Effector CD4-positive, alpha-beta T cell (primary cell): ENCODE results near the gene LRRC37A3.
A peak's percentile ranks its signal among the peaks of the same experiment; 100 is the strongest.
"Not testable (repeated sequence)": the region's sequence is repeated elsewhere in the genome, so short reads cannot be mapped to it uniquely, and the experiment has no call there.

Experiments used
- DNase-seq: peaks from one replicate; pipeline ENCODE4 v3.0.0-alpha.2; 2020

The LRRC37A3 gene

DNA sequence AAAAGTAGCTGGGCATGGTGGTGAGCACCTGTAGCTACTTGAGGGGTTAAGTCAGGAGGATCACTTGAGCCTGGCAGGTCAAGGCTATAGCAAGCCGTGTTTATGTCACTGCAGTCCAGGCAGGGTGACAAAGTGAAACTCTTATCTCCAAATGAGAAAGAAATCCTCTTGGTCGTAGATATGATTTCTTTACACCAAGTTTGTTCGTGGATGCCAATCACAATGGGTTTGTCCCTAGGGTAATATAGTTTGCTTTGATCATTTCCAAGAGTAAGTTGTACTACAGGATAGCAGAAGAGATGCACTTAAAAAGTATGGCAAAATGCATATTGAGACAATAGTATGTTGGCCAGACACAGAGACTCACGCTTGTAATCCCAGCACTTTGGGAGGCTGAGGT, 6.0 kb upstream of the LRRC37A3 start:
- not testable (repeated sequence) for DNase-seq

DNA sequence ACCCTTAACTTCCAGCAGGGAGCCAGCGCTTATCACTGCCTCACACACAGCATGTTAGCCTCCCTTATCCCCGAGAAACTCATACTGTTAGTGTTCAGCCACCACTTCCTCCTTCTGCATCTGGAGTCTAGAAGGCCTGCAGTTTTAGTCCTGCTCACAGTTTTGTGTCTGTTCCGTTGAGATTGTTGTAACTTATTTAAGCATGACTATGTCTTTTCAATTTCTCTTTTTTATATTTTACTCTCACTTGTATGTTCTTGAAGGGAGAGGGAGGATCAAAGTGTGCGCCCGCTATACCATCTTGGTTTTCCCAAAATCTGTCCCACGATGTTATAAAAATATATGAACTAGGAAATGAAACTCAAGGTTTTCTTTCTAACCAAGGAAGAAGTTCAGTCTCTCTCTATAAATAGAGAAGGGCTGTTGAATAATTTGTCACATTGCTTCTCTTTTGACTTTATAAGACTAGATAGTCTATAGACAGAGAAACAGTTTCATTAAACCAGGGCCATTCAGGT, 3.8 kb upstream of the LRRC37A3 start:
- DNase-seq: not testable (repeated sequence)

DNA sequence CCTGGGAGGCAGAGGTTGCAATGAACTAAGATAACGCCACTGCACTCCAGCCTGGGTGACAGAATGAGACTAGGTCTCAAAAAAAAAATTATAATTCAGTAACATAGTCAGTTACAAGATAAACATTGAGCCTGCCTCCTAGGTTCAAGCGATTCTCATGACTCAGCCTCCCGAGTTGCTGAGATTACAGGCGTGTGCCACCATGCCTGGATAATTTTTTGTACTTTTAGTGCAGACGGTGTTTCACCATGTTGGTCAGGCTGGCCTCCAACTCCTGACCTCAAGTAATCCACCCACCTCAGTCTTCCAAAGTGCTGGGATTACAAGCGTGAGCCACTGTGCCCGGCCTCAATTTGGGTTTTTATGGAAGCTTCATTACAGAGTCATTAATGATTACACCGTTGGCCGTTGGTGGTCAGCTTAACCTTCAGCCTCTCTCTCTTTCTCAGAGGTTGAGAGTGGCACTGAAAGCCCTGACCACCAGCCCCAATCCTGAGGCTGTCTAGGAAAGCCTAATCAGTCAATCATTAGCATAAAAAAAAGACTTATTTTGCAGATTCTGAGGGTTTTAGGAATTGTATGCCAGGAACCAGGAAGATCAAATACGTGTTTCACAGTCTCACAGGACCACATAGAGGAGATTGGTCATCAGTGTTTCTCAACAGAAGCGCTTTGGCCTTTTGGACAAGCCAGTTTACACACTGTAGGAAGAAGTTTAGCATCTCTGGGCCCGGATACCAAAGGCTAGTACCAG, 1.3 kb upstream of the LRRC37A3 start:
- no peak for DNase-seq

DNA sequence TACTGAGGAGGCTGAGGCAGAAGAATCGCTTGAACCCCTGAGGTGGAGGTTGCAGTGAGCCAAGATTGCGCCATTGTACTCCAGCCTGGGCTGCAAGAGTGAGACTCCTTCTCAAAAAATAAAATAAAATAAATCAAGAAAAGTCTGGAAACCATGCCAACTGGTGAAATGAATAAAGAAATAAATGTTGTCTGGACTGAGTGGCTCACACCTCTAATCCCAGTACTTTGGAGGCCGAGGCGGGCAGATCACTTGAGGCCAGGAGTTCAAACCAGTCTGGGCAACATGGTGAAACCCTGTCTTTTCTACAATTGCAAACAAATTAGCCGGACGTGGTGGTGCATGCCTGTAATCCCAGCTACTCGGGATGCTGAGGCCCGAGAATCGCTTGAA, 744 bp upstream of the LRRC37A3 start:
- no peak for DNase-seq

DNA sequence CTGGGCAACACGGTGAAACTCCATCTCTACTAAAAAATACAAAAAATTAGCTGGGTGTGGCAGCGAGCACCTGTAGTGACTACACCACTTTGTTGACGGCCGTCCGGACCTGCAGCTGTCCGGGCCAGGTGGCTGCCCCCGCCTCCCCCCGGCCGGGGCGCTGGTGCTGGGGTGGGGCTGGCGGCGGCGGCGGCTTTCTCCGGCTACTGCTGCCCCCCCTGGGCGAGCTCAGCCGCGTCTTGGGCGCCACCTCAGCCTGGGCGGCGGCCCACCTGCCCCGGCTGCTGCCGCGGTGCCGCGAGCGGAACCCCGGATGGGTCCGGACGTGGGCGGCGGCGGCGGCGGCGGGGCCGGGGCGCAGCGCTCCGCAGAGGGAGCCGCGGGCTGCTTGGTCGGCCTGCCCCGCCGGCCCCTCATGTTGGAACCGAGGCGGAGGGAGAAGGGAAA, 413 bp downstream of the LRRC37A3 start:
- not testable (repeated sequence) for DNase-seq

DNA sequence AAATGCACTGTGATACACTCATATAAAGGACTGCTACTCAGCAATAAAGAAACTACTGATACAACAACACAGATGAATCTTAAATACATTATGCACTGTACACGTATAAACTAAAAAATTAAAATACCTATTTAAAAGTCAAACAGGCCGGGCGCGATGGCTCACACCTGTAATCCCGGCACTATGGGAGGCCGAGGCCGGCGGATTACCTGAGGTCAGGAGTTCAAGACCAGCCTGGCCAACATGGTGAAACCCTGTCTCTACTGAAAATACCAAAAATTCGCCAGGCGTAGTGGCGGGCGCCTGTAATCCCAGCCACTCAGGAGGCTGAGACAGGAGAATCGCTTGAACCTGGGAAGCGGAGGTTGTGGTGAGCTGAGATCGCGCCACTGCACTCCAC, 1.7 kb downstream of the LRRC37A3 start:
- not testable (repeated sequence) for DNase-seq

DNA sequence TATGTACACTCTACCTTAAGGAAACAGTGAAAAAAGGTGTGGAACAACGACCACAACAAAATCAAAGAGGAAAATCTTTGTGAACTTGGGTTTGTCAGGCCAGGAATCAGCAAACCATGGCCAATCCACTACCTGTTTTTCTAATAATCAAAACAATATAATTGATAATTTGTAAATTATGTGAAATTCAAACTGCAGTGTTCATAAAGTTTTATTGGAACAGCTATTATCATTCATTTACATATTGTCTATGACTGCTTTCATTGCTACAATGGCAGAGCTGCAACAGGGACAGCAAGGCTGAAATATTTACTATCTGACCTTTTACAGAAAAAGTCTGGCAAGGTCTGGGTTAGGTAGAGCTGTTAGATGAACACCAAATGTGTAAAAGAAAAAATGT, 4.0 kb downstream of the LRRC37A3 start:
- DNase-seq: not testable (repeated sequence)

DNA sequence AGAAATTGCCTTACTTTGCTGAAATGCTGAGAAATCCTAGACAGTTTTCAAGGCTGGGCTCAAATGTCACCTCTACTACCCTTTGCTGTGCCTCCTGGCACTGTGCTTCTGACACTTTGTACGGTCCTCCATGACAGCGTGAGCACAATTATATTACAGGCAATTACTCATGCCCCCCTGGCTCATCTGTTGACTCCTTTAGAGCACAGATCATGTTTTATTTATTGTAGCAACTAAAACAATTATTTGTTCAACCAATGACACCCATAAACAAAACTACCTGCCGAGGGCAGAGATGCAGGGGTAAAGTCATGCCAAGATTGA, 9.1 kb downstream of the LRRC37A3 start:
- not testable (repeated sequence) for DNase-seq

DNA sequence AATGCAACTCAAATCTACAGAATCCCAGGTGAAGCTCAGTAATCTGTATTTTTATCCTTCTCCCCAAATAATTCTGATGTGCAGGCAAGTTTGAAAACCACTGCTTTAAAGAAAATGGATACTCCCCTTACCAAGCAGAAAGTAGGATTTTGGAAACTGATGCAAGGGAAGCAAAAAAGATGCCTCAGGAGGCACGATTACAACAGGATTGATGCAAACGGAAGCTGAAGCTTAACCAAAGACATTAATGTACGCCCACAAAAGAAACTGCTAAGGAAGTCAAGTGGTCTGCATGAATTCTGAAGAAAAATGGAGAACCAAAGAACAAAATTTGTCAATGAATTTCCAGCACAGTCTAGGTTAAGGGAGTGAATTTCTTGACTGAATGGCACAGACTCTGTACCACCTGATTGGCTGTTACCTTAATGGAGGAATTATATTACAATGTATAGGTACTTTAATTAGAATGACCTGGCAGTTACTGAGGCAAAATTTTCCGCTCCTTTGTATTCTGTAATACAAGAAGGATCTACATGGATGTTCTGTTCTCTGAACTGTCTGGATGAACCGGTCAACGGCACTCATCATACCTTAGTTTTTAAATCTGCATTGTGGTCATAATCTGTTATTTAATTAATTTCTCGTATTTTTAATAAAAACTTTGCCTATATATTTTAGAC, 9.6 kb downstream of the LRRC37A3 start:
- not testable (repeated sequence) for DNase-seq

DNA sequence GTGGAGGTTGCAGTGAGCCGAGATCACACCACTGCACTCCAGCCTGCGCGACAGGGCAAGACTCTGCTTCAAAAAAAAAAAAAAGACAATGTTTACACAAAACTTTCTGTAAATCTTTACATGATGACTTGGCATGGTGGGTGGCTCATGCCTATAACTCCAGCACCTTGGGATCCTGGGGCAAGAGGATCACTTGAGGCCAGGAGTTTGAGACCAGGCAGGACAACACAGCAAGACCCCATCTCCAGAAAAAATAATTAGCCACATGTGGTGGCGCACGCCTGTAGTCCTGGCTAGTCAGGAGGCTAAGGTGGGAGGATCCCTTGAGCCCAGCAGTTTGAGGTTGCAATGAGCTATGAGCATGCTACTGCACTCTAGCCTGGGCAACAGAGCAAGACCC, 15.2 kb downstream of the LRRC37A3 start:
- not testable (repeated sequence) for DNase-seq

DNA sequence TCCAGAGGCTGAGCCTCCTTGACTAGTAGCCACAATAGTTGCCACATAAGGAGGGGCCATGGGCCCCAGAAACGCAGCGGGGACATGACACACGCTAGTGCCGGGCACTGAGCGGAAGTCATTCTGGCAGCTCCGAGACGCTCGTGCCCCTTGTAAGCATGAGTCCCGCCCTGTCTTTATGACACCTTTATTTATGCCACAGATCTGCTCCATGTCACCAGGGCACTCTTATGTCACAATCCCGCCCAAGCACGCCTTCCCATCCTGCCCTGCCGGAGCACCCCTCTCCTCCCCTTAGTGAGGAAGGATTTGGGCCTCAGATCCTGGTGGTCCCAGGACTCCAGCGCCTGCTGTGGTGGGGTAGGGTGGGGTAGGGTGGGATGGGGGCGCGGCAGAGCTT, 22.1 kb downstream of the LRRC37A3 start:
- not testable (repeated sequence) for DNase-seq

DNA sequence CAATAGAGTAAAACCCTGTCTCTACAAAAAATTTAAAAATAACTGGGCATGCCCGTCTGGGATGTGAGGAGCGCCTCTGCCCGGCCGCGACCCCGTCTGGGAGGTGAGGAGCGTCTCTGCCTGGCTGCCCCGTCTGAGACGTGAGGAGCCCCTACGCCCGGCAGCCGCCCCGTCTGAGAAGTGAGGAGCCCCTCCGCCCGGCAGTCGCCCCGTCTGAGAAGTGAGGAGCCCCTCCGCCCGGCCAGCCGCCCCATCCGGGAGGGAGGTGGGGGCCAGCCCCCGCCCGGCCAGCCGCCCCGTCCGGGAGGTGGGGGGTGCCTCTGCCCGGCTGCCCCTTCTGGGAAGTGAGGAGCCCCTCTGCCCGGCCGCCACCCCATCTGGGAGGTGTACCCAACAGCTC, 45.1 kb downstream of the LRRC37A3 start:
- not testable (repeated sequence) for DNase-seq

DNA sequence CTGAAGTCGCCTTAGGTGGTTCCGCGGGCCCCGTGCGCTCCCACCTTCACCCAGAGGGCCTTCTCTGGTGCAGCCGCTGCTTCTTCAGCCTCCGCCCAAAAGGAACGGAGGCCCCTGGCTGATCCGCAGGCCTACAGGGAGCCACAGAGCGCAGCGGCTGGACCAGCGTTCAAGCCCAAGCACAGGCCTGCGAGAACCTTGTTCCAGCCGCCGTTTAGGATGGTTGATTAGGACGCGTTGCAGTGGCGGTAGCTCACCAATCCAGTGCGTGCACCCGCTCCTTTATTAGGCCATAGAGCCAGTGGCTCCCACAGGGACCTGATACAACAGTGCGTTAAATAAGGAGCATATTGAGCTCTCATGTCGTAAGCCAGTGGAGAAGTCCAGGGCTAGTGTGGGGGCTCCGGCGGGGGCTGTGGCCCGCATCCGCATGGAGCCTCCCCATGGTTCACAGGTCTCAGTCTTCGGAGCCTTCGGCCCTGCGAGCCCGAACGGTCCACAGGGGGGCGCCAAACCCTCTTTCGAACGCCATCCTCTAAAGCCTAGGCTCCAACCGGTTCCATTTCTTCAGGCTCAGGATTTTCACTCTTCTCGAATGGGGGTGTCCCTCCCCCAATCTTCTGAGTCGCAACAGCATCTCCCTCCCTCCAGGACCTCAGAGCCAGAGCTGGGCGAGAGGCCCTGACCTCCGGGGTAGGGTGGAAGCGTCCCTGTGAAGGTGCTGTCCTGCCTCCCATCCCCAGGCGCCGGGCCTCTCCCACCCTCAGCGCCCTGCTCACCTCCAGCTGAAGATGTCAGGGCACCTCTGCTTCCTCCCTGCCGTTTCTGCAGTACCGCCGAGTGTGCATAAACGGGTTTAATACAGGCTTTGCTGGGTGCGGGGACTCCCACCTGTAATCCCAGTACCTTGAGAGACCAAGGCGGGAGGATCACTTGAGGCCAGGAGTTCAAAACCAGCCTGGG, 71.5 kb downstream of the LRRC37A3 start:
- DNase-seq: peak; percentile 69

DNA sequence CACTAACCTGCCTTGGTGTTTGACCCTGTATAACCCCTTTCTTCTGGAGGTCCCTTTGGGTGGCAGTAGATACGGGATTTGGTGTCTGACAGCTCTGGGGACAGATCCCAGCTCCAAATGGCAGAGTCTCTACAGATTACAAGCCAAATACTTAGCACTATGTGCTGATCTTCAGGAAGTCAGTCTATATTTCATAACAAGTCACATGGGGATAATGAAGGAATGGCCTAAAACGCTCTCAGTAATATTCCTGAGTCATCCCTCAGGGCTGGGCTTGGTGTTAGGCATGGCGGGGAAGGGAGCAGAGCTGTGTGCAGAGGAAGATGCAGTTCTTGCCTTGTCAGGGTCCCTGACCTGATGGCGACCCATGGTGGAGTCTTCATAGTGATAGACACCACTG, 72.4 kb downstream of the LRRC37A3 start:
- DNase-seq: not testable (repeated sequence)

DNA sequence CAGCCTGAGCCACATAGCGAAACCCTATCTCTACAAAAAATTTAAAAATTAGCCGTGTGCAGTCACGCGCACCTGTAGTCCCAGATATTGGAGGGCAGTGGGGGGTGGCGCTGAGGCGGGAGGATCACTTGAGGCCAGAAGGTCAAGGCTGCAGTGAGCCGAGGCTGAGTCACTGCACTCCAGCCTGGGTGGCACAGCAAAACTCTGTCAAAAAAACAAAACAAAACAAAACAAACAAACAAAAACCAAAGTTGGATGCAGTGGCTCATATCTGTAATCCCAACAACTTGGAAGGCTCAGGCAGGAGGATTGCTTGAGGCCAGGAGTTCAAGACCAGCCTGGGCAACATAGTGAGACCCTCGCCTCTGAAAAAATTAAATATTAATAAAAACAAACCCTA, 75.4 kb downstream of the LRRC37A3 start:
- not testable (repeated sequence) for DNase-seq

DNA sequence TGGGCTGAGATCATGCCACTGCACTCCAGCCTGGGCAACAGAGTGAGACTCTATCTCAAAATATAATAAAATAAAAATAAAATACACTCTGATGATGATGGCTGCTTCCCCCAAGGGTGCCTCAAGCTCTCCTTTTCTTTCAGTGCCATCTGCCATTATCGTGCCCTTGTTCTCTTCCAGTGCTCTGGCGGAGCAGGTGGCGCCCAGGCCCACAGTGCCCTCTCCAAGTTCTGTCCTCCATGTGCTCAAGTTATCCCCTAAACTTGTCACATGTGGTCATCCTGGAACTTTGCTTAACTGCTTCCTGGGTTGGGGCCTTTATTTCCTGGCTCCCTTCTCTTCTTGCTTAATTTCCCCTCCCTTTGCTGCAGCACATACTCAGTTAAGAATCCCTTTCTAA, 76.4 kb downstream of the LRRC37A3 start:
- DNase-seq: not testable (repeated sequence)

DNA sequence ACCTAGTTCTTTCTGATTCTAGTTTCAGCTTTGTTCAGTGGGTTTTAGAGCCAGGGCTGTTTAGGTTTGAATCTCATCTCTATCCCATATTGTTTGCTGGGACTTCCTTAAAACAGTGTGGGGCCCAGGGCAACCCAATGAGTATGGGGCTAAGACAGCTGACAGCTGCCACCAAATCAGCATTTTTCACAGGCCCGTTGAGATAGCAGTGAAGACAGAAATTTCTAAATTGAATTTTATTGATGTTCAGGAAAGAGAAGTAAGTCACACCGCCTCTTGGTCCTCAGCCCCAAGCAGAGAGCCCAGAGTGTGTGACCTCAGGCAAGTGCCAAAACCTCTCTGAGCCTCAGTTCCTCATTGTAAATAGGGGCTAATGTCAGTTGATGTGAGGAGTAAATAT, 78.3 kb downstream of the LRRC37A3 start:
- DNase-seq: not testable (repeated sequence)

DNA sequence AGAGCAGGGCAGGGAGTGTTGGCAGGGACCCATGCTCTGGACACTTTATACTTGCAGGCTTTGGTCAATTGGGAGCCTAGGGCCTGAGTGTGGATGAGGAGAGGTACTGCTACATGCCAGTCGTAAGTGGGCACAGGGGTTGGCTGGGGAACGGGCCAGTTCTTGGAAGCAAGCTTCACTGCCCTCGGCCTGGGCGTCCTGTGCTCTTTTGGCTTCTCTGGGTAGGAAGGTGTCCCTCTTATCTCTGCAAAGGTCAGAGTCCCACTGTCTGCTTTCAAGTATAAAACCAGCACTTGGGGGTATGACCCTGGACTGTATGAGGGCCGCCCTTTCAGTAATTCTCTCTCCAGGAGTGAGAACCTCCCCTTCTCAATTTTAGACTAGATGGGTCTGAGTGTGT, 80.8 kb downstream of the LRRC37A3 start:
- DNase-seq: not testable (repeated sequence)

DNA sequence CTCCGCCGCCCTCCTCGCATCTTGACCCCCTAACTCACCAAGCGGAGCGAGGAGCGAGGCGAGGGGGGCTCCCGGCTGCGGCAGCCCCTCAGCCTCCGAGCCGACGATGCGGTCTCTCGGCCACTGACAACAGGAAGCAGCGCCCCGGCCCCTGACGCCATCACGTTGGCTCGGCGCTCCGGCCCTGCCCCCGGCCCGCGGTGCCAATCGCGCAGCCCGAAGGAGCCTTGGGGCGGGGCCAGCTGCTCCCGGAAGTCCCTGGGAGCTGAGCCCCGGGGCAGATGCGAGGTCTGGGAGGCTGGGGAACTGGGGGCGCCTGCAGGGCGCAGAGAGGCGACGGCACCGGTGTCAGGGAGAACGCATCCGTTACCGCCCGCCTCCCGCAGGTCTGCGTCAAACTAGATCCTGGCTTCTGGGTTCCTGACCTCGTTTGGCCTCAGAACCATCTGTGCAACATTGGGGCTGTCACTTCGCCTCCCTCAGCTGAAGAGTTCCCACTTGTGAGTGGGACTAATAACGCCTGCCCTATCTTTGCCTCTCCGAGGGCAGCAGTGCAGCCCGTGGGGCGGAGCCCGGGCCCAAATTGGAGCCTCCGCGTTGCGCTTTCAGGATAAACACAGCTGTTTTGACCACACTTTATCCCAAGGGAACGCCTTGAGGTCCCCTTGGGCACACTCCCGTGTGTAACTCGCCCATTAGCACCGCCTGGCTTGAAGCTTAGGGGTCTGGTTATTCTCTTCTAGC, 82.1 kb downstream of the LRRC37A3 start:
- DNase-seq: peak; percentile 79

DNA sequence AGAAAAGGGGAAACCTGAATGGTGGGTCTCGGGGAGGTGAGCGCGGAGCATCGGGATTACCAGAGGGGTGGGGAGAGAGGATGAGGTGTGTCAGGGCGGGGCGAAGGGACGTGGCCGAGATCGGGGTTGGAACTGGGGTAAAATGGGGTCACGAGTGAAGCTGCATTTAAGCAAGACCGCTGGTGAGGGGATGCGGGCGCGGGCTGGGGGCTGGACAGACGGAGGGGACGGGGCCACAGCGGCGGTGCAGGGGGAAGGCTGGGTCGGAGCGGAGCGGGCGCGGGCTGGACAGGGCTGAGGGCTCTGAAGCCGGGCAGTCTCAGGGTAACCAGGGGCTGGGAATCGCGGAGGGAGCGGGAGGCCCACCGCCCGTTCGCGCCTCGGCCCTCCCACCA, 82.7 kb downstream of the LRRC37A3 start:
- DNase-seq: peak; percentile 7

DNA sequence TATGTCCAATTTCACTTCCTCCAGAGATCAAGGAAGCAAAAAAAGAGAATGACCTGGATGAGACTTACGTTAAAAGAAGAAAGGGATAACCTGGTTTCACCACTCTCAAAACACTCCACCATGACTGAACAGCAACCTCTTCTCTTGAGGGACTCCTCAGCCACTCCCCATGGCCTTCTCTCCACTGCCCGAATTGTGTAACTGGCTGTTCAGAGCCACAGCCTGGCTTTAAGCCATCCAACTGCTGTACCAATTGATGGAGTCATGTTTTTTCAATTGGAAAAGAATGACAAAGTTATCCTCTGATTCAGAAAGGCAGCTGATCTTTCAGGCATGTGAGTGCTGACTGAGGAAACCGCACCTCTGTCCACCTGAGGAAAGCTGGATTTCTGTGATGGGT, 85.2 kb downstream of the LRRC37A3 start:
- DNase-seq: not testable (repeated sequence)

DNA sequence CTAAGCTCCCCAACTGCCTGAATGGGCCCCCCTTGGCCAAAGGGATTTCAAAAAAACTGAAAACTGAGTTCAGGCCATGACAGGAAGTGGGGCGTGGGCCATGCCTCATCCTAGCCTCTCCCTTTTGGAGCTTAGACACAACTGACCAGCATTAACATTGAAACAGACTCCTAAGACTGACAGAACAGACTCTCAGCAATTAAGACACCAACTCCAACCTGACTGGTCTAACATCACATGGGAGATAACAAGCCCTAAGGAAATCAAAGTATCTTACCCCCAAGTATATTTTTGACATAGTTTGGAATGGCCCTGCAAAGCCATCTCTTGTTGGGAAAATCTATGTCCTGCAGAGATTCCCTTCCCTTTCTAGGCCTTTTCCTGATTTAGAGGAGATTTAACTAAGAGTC, 88.6 kb downstream of the LRRC37A3 start:
- not testable (repeated sequence) for DNase-seq
